Measurements from ENCODE around the gene FBLN2.

- TF ChIP-seq MAX (IDR thresholded peaks at IDR 0.05) (no peak), CTCF (IDR thresholded peaks at IDR 0.05; ENCODE audit: low read depth, low read length, missing input control) (no peak), YY1 (IDR thresholded peaks at IDR 0.05) (no peak), ZBTB33 (IDR thresholded peaks at IDR 0.05) (no peak), RAD21 (IDR thresholded peaks at IDR 0.05) (no peak), JUND (IDR thresholded peaks at IDR 0.05) (no peak), TAF1 (conservative IDR thresholded peaks at IDR 0.05) (no peak), SP1 (IDR thresholded peaks at IDR 0.05) (no peak), ATF3 (IDR thresholded peaks at IDR 0.05) (no peak), EGR1 (IDR thresholded peaks at IDR 0.05; ENCODE audit: low read depth in 2 of 2) (no peak)
Observed at GRCh38 chr3:13683288-13683687, 134.4 kb downstream of the FBLN2 start.
